ENCODE data around the gene RASSF7.

GRCh38 chr11:609341-609811, 48.6 kb downstream of the RASSF7 start:
- TF ChIP-seq ELF4 (IDR thresholded peaks at IDR 0.05), result no peak
- no peak for TF ChIP-seq NFRKB (IDR thresholded peaks at IDR 0.05)
- no peak for TF ChIP-seq FOXK2 (IDR thresholded peaks at IDR 0.05)
- no peak for TF ChIP-seq ARNT (IDR thresholded peaks at IDR 0.05)
- no peak for TF ChIP-seq FOXM1 (IDR thresholded peaks at IDR 0.05; ENCODE audit: borderline replicate concordance)
- no peak for TF ChIP-seq SP1 (IDR thresholded peaks at IDR 0.05)
- no peak for TF ChIP-seq CTBP1 (IDR thresholded peaks at IDR 0.05; ENCODE audit: borderline replicate concordance)
- TF ChIP-seq TARDBP (IDR thresholded peaks at IDR 0.05), result no peak
- TF ChIP-seq BHLHE40 (IDR thresholded peaks at IDR 0.05; ENCODE audit: borderline replicate concordance), result no peak
- TF ChIP-seq L3MBTL2 (conservative IDR thresholded peaks at IDR 0.05), result no peak
- no peak for TF ChIP-seq SUZ12 (IDR thresholded peaks at IDR 0.05)
- TF ChIP-seq HDGF (IDR thresholded peaks at IDR 0.05; ENCODE audit: borderline replicate concordance), result no peak
- TF ChIP-seq FOXA1 (IDR thresholded peaks at IDR 0.05), result no peak

Data from HEK293T (cell line).